GM19193 (cell line): Measurements from ENCODE around the gene SMYD3.

Source experiments
- POLR2A ChIP-seq: IDR thresholded peaks from 4 replicates; pipeline ENCODE4 v1.6.1; 2011; ENCODE audit not compliant: insufficient read depth, insufficient read length; ENCODE audit errors: extremely low read depth

The SMYD3 gene

GRCh38 chr1:246035060-246035541 is 472.0 kb downstream of the SMYD3 start:
- TF ChIP-seq POLR2A = no peak

DNA sequence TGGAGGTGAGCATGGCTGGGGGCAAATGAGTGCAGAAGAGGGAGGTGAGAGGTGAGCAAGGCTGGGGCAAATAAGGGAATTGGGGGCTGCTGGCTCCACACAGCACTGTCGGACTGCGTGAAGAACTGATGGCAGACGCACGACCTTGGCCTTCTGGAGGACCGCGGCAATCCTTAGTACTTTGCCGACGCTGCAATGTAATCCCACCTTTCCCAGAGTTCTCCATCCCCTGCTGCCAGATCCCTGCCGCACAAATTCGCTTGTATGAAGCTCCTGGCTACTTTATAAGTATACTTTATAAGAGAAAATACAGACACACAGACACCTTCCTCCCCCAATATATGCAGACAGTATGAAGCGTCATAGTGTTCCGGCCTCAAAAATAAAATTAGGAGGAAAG is 472.4 kb downstream of the SMYD3 start:
- no peak for TF ChIP-seq POLR2A

- TF ChIP-seq POLR2A = no peak
Observed at GRCh38 chr1:246032984-246033383, 474.1 kb downstream of the SMYD3 start.

DNA sequence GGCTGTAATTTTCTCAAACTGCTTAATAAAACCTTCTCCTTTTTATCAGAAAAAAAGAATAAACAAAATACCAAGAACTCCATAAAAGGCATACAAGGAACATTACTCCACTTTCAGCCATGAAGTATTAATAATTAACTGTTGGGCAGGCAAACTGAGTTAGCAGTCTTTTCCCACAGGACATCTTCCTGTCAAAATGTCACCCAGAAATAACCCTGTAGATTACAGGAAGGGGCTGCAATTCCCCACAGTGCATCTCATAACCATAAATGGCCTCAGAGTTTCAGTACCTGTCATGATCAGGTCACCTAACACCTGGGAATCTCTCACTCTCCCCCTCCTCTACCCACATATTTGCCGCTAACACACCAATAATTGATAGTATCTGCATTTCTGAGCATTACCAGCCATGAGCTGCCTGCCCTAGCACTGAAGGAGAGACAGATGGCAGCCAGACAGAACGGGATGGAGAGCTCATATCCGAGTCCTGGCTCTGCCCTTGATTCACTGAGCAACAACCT is 475.0 kb downstream of the SMYD3 start:
- TF ChIP-seq POLR2A = no peak

DNA sequence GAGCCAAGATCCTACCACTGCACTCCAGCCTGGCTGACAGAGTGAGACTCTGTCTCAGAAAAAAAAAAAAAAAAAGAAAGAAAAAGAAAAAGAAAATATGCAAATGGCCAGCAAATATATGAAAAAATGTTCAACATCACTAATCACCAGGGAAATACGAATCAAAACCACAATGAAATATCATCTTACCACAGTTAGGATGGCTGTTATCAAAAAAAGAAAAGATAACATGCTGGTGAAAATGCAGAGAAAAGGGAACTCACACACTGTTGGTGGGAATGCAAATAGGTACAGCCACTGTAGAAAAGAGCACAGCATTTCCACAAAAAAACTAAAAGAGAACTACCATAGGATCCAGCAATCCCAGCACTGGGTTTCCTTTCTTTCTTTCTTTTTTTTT is 477.5 kb downstream of the SMYD3 start:
- no peak for TF ChIP-seq POLR2A

- no peak for TF ChIP-seq POLR2A
Observed at GRCh38 chr1:246020211-246020954, 486.7 kb downstream of the SMYD3 start.

DNA sequence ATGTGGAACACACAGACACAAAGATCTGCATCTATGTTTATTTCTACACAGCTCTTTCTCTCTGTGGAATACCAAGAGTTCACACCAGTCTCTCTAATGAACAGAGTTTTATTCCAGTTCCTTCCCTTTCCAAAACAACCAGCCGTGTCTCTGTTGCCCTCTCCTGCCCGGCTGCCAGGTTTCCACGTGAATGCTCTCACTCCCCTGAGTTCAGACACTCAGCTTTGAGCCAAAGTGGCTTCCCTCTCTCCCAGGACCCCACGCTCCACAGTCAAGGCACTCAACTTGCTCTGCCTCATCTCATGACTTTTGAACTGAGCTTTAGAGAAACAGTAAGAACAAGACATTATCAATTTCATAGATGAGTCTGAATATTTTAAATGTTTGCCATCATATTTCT is 488.9 kb downstream of the SMYD3 start:
- no peak for TF ChIP-seq POLR2A

DNA sequence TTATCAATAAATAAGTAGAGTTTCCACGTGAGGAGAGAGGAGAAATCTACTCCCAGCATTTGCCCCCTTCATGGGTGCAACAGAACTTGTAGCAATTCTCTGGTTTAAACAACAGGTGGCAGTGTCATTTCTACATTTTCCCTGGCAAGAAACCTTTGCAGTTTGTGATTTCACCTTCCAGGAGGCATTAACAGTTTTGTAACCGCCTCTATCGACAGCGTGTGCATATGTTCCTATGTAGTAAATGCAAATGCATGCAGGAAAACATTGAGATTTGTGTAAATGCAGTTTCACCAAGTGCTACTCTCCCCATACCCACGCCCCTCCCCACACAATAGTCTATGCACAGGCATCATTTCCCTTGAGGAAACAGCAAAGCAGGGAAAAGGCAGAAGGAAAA is 494.7 kb downstream of the SMYD3 start:
- no peak for TF ChIP-seq POLR2A

GRCh38 chr1:246010386-246010785 is 496.7 kb downstream of the SMYD3 start:
- no peak for TF ChIP-seq POLR2A

DNA sequence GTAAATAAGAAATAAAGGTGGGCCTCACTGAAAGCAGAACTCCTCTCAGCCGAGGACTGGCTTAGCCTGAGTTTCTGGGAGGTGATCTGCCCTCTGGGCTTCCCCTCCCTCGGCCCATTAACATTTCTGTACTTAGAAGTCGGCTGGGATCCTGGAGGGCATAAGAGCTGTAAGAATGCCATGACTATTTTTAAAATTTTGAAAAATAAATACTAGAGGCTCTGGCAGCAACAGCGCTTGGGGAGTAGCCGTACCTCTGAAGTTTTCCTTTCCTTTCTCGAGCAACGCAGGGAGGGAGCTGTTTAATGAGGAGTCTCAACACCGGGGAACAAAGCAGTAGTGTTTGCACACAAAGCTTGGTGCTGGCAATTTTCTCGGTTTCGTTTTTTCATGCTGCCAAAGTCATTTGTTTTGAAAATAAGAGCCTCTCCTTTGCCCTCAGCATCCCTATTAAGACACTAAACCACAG is 498.7 kb downstream of the SMYD3 start:
- no peak for TF ChIP-seq POLR2A

GRCh38 chr1:246005067-246005466 is 502.0 kb downstream of the SMYD3 start:
- no peak for TF ChIP-seq POLR2A

- no peak for TF ChIP-seq POLR2A
Observed at GRCh38 chr1:246004301-246004700, 502.8 kb downstream of the SMYD3 start.

DNA sequence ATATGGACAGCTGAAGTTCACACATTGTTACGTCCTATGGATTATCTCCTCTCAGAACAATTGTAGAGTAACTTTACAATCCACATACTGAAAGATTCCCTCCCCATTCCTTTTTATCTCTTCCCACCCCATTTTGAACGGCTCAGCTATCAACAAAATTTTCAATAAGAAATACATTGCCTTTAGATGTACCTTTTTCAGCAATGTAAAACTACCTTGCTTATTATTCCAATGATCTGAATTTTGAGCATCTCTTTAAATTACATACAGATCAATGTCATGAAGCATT is 503.7 kb downstream of the SMYD3 start:
- TF ChIP-seq POLR2A = no peak

DNA sequence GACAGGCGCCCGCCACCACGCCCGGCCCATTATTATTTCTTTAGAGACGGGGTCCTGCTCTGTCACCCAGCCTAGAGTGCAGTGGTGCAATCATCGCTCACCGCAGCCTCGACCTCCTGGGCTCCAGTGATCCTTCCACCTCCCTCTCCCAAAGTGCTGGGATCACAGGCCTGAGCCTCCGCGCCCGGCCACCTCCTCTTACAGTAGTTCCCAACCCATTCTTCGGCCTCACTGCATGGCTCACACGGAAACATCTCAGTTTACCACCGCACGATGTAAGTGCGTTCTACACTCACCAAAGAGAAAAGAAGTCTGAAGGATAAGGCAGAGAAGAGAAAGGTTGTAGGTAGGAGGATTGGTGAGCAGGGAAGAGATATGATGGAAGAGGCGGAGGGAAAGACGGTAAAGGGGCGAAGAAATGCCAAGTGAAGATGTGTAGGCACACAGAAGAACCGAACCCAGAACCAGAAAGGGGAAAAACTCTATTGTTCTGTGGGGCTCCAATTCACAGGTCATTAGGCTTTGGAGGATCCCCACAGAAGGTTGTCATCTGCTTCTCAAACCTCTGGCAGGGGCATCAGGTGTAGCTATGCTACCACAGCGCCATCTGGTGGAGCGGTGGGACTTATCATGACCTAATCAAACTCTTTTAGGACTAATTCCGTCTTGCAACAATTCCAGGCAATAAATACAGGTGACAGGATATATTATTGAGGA is 504.2 kb downstream of the SMYD3 start:
- no peak for TF ChIP-seq POLR2A

GRCh38 chr1:246001837-246002230 is 505.2 kb downstream of the SMYD3 start:
- no peak for TF ChIP-seq POLR2A
